NCI-H2081 (cell line): ENCODE measurements around the gene ST6GAL1.

Source experiments
- DNase-seq, 2 experiments: peaks; one replicate each; lab custom pipeline; 2025; lab: John Stamatoyannopoulos, UW

Gene ST6GAL1

DNA sequence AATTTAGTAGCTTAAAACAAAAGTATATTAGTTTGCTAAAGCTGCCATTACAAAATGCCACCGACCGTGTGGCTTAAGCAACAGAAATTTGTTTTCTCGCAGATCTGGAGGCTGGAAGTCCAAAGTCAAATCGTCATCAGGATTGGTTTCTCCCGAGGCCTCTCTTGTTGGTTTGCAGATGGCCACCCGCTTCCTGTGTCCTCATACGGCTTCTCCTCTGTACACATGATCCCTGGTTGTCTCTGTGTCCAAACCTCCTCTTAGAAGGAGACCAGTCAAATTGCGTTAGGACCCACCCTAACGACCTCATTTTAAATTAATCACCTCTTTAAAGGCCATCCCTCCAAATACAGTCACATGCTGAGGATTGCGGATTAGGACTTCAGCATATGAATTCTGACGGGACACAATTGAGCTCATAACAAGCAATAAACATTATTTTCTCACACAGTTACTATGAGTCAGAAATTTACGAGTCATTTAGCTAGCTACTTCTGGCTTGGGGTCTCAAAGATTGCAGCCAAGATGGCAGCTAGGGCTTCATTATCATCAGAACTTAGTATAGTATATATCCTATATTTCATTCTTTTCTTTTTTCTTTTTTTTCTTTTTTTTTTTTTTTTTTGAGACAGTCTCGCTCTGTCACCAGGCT lies 150.6 kb downstream of the ST6GAL1 start:
- no peak for DNase-seq

DNA sequence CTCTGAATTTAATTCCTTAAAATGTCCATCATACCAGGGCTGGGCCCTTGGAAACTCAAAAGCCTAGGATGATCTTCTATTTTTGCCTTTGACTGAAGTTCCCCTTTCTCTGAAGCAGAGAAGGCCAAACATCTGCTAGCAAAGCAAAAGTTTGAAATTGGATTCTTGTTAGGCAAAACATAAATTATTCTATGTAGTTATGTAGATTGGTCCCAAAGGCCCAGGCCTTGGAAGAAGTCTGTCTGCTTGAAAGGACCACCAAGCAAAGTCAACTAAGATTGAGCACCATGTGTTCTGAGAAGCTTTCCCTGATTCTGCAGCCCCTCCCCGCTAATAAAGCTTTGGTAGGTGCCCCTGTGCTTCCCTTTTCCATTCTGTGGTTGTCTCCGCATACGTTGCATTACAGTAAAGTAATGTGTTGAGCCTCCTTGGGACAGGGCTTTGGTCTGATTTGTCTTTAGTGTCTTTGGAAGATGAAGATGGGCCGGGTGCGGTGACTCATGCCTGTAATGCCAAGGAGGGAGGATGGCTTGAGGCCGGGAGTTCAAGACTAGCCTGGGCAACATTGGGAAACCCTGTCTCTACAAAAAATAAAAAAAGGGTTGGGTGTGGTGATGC lies 152.5 kb downstream of the ST6GAL1 start:
- DNase-seq, result no peak

- DNase-seq, result no peak
Observed at GRCh38 chr3:187084126-187084525, 153.8 kb downstream of the ST6GAL1 start.

GRCh38 chr3:187084580-187084979 lies 154.3 kb downstream of the ST6GAL1 start:
- no peak for DNase-seq

DNA sequence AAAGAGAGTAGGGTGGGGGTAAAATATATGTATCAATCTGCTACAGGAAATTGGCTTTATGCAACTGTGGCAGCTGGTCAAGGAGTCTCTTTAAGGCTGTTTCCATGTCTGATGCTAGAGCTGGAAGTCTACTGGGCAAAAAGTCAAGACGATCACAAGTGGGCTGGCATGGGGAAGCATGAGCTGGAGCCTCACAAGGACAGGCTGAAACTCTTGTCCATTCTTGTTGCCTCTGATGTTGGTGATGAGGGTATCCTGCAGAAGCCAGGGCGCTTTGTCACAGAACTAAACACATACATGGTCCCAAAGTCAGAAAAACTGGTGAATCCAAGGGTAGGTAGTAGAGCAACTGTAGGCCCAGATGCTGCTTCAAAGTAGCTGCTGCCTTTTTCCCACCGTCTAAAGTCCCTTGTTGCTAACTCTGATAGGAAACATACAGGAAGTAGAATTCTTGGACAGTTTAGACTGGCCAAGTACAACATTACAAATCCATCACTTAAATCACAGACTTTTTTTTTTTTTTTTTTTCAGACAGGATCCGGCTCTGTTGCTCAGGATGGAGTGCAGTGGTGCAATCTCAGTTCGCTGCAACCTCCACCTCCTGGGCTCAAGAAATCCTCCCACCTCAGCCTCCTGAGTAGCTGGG lies 154.8 kb downstream of the ST6GAL1 start:
- no peak for DNase-seq

GRCh38 chr3:187085933-187086332 lies 155.6 kb downstream of the ST6GAL1 start:
- DNase-seq, result no peak

DNA sequence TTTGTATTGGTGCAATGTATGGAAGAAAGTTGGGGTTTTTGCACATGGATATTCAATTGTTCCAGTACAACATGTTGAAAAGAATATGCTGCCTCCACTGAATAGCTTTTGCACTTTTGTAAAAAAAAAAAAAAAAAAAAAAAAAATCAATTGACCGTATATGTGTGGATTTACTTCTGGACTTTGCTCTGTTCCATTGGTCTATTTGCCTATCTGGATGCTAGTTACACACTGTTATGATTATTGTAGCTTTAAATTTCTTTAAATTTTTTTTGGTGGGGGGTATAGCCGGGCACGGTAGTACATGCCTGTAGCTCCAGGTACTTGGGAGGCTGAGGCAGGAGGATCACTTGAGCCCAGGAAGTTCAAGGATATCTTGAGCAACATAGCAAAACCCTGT lies 156.5 kb downstream of the ST6GAL1 start:
- DNase-seq, result no peak

DNA sequence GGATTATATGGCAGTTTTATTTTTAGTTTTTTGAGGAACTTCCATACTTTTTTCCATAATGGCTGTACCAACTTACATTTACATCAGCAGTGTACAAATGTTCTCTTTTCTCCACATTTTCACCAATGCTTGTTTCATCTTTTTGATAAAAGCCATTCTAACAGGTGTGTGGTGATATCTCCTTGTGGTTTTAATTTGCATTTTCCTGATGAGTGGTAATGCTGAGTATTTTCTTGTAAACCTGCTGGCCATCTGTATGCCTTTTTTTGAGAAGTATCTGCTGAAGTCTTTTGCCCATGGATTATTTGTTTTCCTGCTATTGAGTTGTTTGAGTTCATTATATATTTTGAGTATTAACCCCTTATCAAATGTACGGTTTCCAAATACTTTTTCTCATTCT lies 158.4 kb downstream of the ST6GAL1 start:
- no peak for DNase-seq

DNA sequence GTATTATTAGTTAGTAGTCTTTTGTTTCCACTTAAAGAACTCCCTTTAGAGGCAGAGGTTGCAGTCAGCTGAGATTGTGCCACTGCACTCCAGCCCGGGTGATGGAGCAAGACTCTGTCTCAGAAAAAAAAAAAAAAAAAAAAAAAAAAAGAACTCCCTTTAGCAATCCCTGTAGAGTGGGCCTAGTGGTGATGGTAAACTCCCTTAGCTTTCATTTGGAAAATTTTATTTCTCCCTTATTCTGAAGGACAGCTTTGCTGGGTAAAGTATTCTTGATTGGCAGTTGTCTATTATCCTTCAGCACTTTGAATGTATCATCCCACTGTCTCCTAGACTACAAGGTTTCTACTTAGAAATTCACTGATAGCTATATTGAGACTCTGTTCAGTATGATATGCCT lies 163.0 kb downstream of the ST6GAL1 start:
- DNase-seq, result no peak

GRCh38 chr3:187098923-187099512 lies 168.7 kb downstream of the ST6GAL1 start:
- DNase-seq, result no peak

DNA sequence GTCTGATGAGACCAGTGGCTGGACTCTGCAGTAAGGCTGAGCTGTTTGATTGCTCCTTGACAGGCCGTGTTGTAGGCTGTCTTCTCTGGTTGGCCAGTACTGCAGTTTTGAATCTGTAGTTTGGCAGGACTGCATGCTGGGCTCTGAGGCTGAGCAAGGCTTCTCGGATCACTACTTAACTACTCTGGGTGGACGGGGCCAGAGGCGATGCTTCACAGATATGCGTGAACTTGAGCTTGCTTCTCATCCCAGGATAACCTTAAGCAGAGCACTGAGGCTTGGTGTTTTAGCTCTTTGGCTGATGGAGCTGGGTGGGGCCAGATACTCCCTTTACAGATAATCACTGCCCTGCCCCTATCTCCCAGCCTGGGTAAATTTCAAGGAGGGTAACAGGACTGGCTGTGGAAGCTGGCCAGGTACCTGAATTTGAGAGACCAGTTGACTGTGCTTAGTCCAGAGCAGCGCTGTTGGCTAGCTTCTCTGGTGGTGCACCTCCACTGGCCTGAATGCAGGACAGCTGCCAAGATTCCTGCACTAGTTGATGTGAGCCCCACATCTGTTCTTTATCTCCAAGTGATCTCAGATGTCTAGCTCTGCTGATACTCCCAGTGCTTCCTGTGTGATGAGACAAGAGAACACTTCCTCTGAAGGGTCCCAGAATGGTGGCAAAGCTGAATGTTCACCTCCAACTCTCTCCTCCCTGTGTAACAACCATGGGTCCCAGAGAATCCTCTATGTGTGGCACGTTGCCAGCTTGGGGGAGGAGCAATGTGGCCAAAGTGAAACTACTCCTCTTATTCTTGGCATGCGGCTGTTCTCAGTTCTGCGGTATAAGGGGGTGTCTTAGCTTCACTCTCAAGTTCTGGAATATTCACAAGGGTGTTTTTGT lies 171.1 kb downstream of the ST6GAL1 start:
- DNase-seq, result no peak

DNA sequence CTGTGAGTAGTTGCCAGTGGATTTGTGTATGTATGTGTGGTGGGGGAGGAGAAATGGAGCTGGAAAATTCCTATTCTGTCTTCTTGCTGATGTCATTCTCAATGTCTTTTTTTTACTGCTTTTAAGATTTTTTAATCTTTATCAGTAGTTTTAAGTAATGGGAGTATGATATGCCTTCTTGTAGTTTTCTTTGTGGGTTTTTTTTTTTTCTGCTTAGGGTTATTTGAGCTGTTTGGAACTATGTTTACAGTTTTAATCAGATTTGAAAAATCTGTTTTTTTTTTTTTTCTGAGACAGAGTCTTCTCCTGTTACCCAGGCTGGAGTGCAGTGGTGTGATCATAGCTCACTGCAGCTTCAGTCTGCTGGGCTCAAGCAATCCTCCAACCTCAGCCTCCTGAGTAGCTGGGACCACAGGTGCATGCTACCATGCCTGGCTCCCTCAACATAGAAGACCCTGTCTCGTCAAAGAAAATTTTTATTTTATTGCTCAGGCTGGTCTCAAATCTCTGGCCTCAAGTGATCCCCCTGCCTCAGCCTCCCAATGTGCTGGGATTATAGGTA lies 171.8 kb downstream of the ST6GAL1 start:
- DNase-seq, result no peak

- DNase-seq, result no peak
Observed at GRCh38 chr3:187103251-187103650, 172.9 kb downstream of the ST6GAL1 start.

GRCh38 chr3:187104342-187104741 lies 174.0 kb downstream of the ST6GAL1 start:
- DNase-seq, result no peak

- no peak for DNase-seq
Observed at GRCh38 chr3:187104933-187105332, 174.6 kb downstream of the ST6GAL1 start.

GRCh38 chr3:187105700-187106099 lies 175.4 kb downstream of the ST6GAL1 start:
- no peak for DNase-seq

DNA sequence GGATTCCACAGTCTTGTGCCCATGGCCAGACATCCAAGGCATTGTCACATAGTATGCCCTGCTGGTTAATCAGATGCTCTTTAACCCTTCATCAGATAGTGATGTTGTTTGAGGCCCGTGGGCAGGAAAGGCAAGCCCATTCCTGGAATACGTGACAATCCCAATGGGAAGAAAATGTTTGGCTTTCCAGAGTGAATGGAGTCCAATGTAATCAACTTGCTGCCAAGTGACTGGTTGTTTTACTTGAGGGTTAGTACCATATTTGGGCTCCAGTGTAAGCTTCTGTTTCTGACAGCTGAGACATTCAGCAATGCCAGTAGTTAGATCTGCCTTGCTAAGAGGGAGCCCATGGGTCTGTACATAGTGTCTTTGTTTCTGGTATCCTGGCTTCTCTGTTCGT lies 177.7 kb downstream of the ST6GAL1 start:
- DNase-seq, result no peak

DNA sequence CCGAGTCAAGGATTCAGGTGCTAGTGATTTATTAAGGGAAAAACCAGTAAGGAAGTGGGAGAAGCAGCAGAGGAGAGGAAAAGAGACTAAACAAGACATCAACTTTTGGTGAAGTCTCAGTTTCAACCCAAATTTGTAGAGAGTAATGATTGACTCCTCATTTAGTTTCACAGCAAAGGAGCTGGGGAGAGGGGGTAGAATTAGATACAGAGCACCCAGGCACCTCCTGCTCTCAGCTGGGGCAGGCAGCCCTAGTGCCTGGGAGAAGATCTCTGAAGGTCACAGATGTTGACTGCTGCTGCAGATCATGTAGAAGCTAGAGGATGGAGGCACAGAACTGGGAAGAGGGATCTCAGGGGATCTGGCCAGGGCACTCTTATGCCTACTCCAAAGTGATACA lies 179.8 kb downstream of the ST6GAL1 start:
- DNase-seq, result no peak

DNA sequence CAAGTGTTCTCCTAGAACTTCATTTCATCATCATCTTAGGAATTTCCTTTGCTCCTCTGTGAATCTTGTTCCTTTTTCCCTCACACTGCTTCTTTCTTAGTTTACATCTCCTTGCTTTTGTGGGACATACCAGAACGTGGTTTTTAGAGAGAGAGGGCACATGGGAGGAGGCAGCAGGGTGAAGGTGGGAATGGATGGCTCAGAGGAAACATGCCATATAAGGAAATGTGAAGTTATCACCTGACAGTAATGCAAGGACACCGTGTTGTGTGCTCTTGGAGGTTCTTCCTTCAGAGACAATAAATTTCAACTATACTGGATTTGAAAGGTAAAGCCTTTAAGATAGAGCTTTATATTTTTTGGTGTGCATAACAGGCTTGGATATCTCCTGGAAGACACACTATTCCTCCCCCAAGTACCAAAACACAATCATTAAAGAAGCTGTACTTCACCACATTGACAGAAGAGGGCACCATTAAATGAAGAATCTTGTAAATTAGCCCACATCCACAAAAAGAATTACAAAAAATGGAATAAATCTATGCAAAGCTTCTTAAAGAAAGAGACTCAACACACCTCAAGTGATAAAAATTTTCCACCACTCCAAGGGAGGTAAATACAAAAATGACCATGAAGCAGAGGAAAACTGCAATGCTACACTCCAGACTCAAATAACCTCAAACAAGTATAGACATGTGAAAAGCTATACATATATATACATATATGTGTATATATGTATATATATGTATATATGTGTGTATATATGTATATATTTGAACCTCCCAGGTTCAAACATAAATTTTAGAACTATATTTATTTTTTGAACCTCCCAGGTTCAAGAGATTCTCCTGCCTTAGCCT lies 182.8 kb downstream of the ST6GAL1 start:
- no peak for DNase-seq

GRCh38 chr3:187114511-187114910 lies 184.2 kb downstream of the ST6GAL1 start:
- no peak for DNase-seq

DNA sequence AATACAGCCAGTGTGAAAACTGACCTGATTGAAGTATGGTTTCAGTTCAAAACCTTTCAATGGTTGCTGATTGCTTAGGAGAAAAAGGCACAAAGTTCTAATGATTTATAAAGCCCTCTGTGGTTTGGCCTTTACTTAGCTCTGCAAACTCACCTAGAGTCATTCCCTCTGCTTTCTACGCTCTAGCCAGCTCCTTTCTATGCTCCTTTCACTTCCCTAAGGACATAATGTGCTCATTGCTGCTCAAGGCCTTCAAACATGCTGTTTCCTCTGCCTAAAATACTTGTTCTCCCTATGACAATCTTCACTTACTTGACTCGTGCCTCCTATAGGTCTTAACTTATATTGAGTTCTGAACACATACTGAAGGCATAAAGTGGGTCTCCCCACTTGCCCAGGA lies 190.0 kb downstream of the ST6GAL1 start:
- no peak for DNase-seq
